Measurements from ENCODE around the gene EIF3I. TPM values are rescaled to one million over a fixed set of nuclear protein-coding genes. Genes with fewer than 3 reads are reported as not detected.

The EIF3I gene
- total and polyA plus RNA-seq, 2 of the 13 experiments (the other 11 are each of a cell fraction or from before 2014, with no cell fraction given): 210 to 223 TPM

GRCh38 chr1:32247983-32248889, 26.0 kb downstream of the EIF3I start (continued):
- TF ChIP-seq ZBTB10 (CRISPR knock-in tag; IDR thresholded peaks at IDR 0.05; ENCODE audit: borderline replicate concordance) (no peak), ZNF558 (CRISPR knock-in tag; IDR thresholded peaks at IDR 0.05; ENCODE audit: borderline replicate concordance) (no peak), KDM5B (CRISPR knock-in tag; IDR thresholded peaks at IDR 0.05; ENCODE audit: borderline replicate concordance) (peak; percentile 74; the same call in 1 of the 2 replicates), ZNF232 (CRISPR knock-in tag; IDR thresholded peaks at IDR 0.05; ENCODE audit: borderline replicate concordance) (no peak), MTERF4 (CRISPR knock-in tag; IDR thresholded peaks at IDR 0.05) (peak; percentile 54; the same call in 1 of the 2 replicates), HNF1A (IDR thresholded peaks at IDR 0.05; ENCODE audit: low read depth) (no peak), HNF1A (CRISPR knock-in tag; IDR thresholded peaks at IDR 0.05; ENCODE audit: borderline replicate concordance) (no peak), ZNF12 (CRISPR knock-in tag; IDR thresholded peaks at IDR 0.05) (no peak), MEF2D (CRISPR knock-in tag; IDR thresholded peaks at IDR 0.05) (no peak), SCMH1 (CRISPR knock-in tag; IDR thresholded peaks at IDR 0.05; ENCODE audit: borderline replicate concordance) (no peak), CHD2 (IDR thresholded peaks at IDR 0.05; ENCODE audit: low read depth, low read length) (no peak), ZBTB21 (CRISPR knock-in tag; IDR thresholded peaks at IDR 0.05) (no peak), HDAC6 (IDR thresholded peaks at IDR 0.05; ENCODE audit: low read depth, low read length) (no peak)
- TF ChIP-seq, protein P1, sequence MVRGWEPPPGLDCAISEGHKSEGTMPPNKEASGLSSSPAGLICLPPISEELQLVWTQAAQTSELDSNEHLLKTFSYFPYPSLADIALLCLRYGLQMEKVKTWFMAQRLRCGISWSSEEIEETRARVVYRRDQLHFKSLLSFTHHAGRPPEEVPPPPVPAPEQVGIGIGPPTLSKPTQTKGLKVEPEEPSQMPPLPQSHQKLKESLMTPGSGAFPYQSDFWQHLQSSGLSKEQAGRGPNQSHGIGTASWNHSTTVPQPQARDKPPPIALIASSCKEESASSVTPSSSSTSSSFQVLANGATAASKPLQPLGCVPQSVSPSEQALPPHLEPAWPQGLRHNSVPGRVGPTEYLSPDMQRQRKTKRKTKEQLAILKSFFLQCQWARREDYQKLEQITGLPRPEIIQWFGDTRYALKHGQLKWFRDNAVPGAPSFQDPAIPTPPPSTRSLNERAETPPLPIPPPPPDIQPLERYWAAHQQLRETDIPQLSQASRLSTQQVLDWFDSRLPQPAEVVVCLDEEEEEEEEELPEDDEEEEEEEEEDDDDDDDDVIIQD (CRISPR knock-in tag; IDR thresholded peaks at IDR 0.05; ENCODE audit: low read depth): no peak

Data from HepG2 (cell line).